Neural progenitor cell (in vitro differentiated cells): Measurements from ENCODE around the gene TNP2. TPM values are rescaled to one million over a fixed set of nuclear protein-coding genes. Genes with fewer than 3 reads are reported as not detected.

ENCODE experiments used
- DNase-seq: peaks from one replicate; pipeline ENCODE4 v3.0.0-alpha.2; 2016; ENCODE audit warnings: low spot score
- H2AFZ ChIP-seq: fragments of 200-600 bp; sonication (generic); replicated peaks from 2 replicates; pipeline ENCODE4 v1.6.1; 2016; ENCODE audit warnings: antibody characterized with exemption
- H3F3A ChIP-seq: fragments of 200-600 bp; sonication (generic); 2 replicates; pipeline ENCODE4 v1.6.1; 2016; ENCODE audit warnings: antibody characterized with exemption, low read depth
- H3K27ac ChIP-seq: fragments of 200-600 bp; sonication (generic); 2 replicates; pipeline ENCODE4 v1.5.1; 2016; ENCODE audit warnings: mild to moderate bottlenecking
- H3K27me3 ChIP-seq: fragments of 200-600 bp; sonication (generic); 2 replicates; pipeline ENCODE4 v1.6.1; 2016; ENCODE audit warnings: mild to moderate bottlenecking, moderate library complexity
- H3K36me3 ChIP-seq: fragments of 200-600 bp; sonication (generic); 2 replicates; pipeline ENCODE4 v1.5.1; 2016
- H3K4me1 ChIP-seq: fragments of 200-600 bp; sonication (generic); 2 replicates; pipeline ENCODE4 v1.6.1; 2016; ENCODE audit warnings: mixed run types
- H3K4me2 ChIP-seq: fragments of 200-600 bp; sonication (generic); 2 replicates; pipeline ENCODE4 v1.6.1; 2016
- H3K4me3 ChIP-seq: fragments of 200-600 bp; sonication (generic); 2 replicates; pipeline ENCODE4 v1.5.1; 2016
- H3K79me2 ChIP-seq: fragments of 200-600 bp; sonication (generic); 2 replicates; pipeline ENCODE4 v1.6.1; 2016; ENCODE audit warnings: low read depth
- H3K9ac ChIP-seq: fragments of 200-600 bp; sonication (generic); 2 replicates; pipeline ENCODE4 v1.6.1; 2016
- H3K9me3 ChIP-seq: fragments of 200-600 bp; sonication (generic); 2 replicates; pipeline ENCODE4 v1.5.1; 2016; ENCODE audit warnings: low read depth
- H4K20me1 ChIP-seq: fragments of 200-600 bp; sonication (generic); 2 replicates; pipeline ENCODE4 v1.6.1; 2016; ENCODE audit warnings: low read depth
- H3K27ac Mint-ChIP-seq: 3 replicates; pipeline ENCODE4 v1.8.0; 2021; ENCODE audit warnings: mixed read lengths
- H3K27me3 Mint-ChIP-seq: 2 replicates; pipeline ENCODE4 v1.8.0; 2022; ENCODE audit warnings: low read depth, mild to moderate bottlenecking, inconsistent platforms, moderate library complexity, mixed read lengths; ENCODE audit not compliant: insufficient read depth
- H3K36me3 Mint-ChIP-seq: 3 replicates; pipeline ENCODE4 v1.8.0; 2021; ENCODE audit warnings: mixed read lengths
- H3K4me1 Mint-ChIP-seq: 3 replicates; pipeline ENCODE4 v1.8.0; 2021; ENCODE audit warnings: mixed read lengths
- H3K4me3 Mint-ChIP-seq: 3 replicates; pipeline ENCODE4 v1.8.0; 2021; ENCODE audit warnings: mild to moderate bottlenecking, moderate library complexity, mixed read lengths
- H3K9me3 Mint-ChIP-seq: 3 replicates; pipeline ENCODE4 v1.8.0; 2020; ENCODE audit warnings: mixed read lengths
- EZH2 ChIP-seq: fragments of 200-600 bp; sonication (generic); IDR thresholded peaks from 2 replicates; pipeline ENCODE4 v1.6.1; 2017; ENCODE audit warnings: antibody characterized with exemption, mild to moderate bottlenecking, moderate library complexity
- EZH2phosphoT487 ChIP-seq: fragments of 200-600 bp; sonication (generic); IDR thresholded peaks from 2 replicates; pipeline ENCODE4 v1.6.1; 2017; ENCODE audit warnings: antibody characterized with exemption
- total RNA-seq: library from RNA; depleted of rRNA; stranded (reverse); fragments of >200 nt; gene quantifications from 2 replicates; pipeline ENCODE4 v1.2.3, GENCODE V29; 2015; ENCODE audit warnings: low replicate concordance
- TF ChIP-seq, protein P1 (sequence below): fragments of 200-600 bp; sonication (generic); IDR thresholded peaks from 2 replicates; pipeline ENCODE4 v1.5.1; 2017; ENCODE audit warnings: antibody characterized with exemption, mild to moderate bottlenecking

The TNP2 gene
- total RNA-seq, 1 donor from 2014 or later, result not detected

DNA sequence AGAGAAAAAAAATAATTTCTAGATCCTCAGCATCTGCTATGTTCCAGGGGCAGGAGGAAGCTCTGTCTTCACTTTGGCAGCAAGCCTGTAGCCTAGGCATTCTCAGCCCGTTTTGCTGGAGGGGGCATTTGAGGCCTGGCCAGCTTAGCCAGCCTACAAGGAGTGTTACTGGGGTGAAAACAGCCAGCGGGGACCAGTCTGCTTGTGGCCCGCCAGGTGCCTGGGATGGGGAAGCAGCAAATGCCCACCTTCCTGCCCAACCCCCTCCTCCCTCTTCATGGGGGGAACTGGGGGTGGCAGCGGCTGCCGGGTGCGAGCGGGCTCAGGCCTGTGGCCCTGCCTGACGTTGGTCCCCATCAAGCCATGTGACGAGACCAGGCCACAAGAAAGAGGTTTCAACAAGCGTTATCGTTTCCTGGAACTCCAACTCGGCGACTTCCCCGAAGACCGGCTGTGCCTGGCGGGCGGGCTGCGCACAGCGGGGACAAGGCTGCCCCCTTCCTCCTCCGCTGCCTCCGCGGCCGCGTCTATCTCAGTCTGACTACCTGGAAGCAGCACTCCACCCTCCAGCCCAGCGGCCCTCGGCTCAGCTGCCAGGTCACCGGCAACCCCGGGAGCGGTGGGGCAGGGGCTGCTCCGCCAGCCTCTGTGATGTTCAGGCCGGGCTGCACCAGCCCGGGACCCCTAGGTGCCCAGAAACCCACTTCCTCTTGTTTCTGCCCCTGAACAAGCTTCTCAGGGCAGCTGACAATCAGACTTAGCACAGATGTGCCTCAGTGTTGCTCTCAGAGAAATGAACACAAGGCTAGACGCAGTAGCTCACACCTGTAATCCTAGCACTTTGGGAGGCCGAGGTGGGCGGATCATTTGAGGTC lies 36.0 kb downstream of the TNP2 start:
- no peaks in the 10 kb centered on the region for H3K4me1 ChIP-seq
- H3K9me3 Mint-ChIP-seq, result no peaks in the 10 kb centered on the region
- no peak overlapping the region for H3K27ac ChIP-seq
- peaks cover 8% of the 10 kb centered on the region for H3K27me3 Mint-ChIP-seq
- H3K79me2 ChIP-seq, result no peaks in the 10 kb centered on the region
- no peaks in the 10 kb centered on the region for H3K27me3 ChIP-seq
- no peaks in the 10 kb centered on the region for H4K20me1 ChIP-seq
- H3K27ac Mint-ChIP-seq, result no peak overlapping the region
- no peak overlapping the region for H3K4me3 ChIP-seq
- H3K9ac ChIP-seq, result no peak overlapping the region
- TF ChIP-seq, protein P1, sequence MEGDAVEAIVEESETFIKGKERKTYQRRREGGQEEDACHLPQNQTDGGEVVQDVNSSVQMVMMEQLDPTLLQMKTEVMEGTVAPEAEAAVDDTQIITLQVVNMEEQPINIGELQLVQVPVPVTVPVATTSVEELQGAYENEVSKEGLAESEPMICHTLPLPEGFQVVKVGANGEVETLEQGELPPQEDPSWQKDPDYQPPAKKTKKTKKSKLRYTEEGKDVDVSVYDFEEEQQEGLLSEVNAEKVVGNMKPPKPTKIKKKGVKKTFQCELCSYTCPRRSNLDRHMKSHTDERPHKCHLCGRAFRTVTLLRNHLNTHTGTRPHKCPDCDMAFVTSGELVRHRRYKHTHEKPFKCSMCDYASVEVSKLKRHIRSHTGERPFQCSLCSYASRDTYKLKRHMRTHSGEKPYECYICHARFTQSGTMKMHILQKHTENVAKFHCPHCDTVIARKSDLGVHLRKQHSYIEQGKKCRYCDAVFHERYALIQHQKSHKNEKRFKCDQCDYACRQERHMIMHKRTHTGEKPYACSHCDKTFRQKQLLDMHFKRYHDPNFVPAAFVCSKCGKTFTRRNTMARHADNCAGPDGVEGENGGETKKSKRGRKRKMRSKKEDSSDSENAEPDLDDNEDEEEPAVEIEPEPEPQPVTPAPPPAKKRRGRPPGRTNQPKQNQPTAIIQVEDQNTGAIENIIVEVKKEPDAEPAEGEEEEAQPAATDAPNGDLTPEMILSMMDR, result no peak
- TF ChIP-seq EZH2, result no peak
- no peak for TF ChIP-seq EZH2phosphoT487
- H3K36me3 Mint-ChIP-seq, result no peaks in the 10 kb centered on the region
- H3K4me2 ChIP-seq, result no peak overlapping the region
- H3F3A ChIP-seq, result no peaks in the 10 kb centered on the region
- no peak for DNase-seq
- H3K4me1 Mint-ChIP-seq, result peaks cover 2% of the 10 kb centered on the region
- H2AFZ ChIP-seq, result no peak overlapping the region
- no peaks in the 10 kb centered on the region for H3K9me3 ChIP-seq
- no peaks in the 10 kb centered on the region for H3K36me3 ChIP-seq
- no peak overlapping the region for H3K4me3 Mint-ChIP-seq

DNA sequence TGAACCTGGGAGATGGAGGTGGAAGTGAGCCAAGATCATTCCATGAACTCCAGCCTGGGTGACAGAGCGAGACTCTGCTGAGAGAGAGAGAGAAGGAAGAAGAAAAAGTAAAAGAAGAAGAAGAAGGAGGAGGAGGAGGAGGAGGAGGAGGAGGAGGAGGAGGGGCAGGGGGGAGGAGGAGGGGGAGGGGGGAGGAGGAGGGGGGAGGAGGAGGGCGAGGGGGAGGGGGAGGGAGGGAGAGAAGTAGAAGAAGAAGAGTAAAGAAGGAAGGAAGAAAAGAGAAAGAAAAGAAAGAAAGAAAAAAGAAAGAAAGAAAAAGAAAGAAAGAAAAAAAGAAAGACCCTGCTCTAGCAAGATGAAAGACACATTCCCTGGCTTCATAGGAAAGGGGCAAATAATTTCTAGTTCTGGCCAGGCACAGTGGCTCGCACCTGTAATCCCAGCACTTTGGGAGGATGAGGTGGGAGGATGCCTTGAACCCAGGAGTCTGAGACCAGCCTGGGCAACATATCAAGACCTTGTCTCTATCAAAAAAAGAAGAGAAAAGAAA lies 36.7 kb downstream of the TNP2 start:
- Histone ChIP-seq H3K4me2 (no peak overlapping the region), H2AFZ (no peak overlapping the region)
- H3K27me3 Mint-ChIP-seq, result peaks cover 6% of the 10 kb centered on the region

DNA sequence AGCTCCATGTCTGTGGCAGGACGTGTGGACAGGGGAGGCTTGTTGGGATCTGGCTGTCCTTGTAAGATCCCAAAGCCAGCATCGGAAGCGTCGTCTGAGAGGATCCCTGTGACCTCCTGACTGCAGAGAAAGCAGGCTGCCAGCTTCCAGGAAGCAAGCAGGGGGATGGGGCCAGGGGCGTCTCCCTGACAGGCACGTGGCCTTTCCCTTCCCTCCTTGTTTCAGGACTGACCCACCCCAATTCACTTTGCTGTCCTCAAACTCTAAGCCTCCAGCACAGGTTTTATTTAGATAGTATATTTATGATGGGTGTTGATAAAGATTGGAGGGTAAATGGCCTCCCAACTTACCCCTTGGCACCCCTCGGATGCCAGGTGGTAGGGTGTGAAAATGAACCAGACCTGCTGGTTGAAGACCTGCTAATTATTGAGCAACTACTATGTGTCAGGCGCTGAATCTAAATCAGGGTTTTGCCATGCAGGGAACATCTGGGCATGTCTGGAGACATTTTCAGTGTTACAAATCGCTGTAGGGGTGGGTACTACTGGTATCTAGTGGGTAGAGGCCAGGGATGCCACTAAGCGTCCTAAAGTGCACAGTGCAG lies 37.7 kb downstream of the TNP2 start:
- Mint-ChIP-seq H3K4me3 (no peak overlapping the region), H3K9me3 (no peaks in the 10 kb centered on the region), H3K4me1 (peaks cover 2% of the 10 kb centered on the region), H3K27ac (no peak overlapping the region), H3K27me3 (peaks cover 6% of the 10 kb centered on the region), H3K36me3 (no peaks in the 10 kb centered on the region)
- no peak overlapping the region for H3K4me2 ChIP-seq
- DNase-seq, result no peak
- no peaks in the 10 kb centered on the region for H4K20me1 ChIP-seq
- no peaks in the 10 kb centered on the region for H3K4me1 ChIP-seq
- H3K4me3 ChIP-seq, result no peak overlapping the region
- no peaks in the 10 kb centered on the region for H3K79me2 ChIP-seq
- no peak overlapping the region for H3K27ac ChIP-seq
- H3K9ac ChIP-seq, result no peak overlapping the region
- H3K9me3 ChIP-seq, result no peaks in the 10 kb centered on the region
- TF ChIP-seq, protein P1, result no peak
- TF ChIP-seq EZH2 (no peak), EZH2phosphoT487 (no peak)
- H3K36me3 ChIP-seq, result no peaks in the 10 kb centered on the region
- no peaks in the 10 kb centered on the region for H3F3A ChIP-seq
- H3K27me3 ChIP-seq, result no peaks in the 10 kb centered on the region
- H2AFZ ChIP-seq, result no peak overlapping the region

More for the DNA sequence above, 36.7 kb downstream of the TNP2 start:
- H3K9me3 Mint-ChIP-seq, result no peaks in the 10 kb centered on the region
- no peak for DNase-seq
- no peak overlapping the region for H3K4me3 ChIP-seq
- no peaks in the 10 kb centered on the region for H3K27me3 ChIP-seq
- H3K36me3 ChIP-seq, result no peaks in the 10 kb centered on the region
- no peak overlapping the region for H3K27ac ChIP-seq
- TF ChIP-seq EZH2phosphoT487, result no peak
- no peak for TF ChIP-seq EZH2
- TF ChIP-seq, protein P1, result no peak
- H3K9ac ChIP-seq, result no peak overlapping the region
- H3K27ac Mint-ChIP-seq, result no peak overlapping the region
- H3F3A ChIP-seq, result no peaks in the 10 kb centered on the region
- H3K36me3 Mint-ChIP-seq, result no peaks in the 10 kb centered on the region
- H3K4me1 ChIP-seq, result no peaks in the 10 kb centered on the region
- H3K79me2 ChIP-seq, result no peaks in the 10 kb centered on the region
- H4K20me1 ChIP-seq, result no peaks in the 10 kb centered on the region
- no peak overlapping the region for H3K4me3 Mint-ChIP-seq
- peaks cover 2% of the 10 kb centered on the region for H3K4me1 Mint-ChIP-seq
- no peaks in the 10 kb centered on the region for H3K9me3 ChIP-seq
